Measurements from ENCODE around the gene SYCE3.
"Not testable (repeated sequence)": the region's sequence is repeated elsewhere in the genome, so short reads cannot be mapped to it uniquely, and the experiment has no call there.

The SYCE3 gene

DNA sequence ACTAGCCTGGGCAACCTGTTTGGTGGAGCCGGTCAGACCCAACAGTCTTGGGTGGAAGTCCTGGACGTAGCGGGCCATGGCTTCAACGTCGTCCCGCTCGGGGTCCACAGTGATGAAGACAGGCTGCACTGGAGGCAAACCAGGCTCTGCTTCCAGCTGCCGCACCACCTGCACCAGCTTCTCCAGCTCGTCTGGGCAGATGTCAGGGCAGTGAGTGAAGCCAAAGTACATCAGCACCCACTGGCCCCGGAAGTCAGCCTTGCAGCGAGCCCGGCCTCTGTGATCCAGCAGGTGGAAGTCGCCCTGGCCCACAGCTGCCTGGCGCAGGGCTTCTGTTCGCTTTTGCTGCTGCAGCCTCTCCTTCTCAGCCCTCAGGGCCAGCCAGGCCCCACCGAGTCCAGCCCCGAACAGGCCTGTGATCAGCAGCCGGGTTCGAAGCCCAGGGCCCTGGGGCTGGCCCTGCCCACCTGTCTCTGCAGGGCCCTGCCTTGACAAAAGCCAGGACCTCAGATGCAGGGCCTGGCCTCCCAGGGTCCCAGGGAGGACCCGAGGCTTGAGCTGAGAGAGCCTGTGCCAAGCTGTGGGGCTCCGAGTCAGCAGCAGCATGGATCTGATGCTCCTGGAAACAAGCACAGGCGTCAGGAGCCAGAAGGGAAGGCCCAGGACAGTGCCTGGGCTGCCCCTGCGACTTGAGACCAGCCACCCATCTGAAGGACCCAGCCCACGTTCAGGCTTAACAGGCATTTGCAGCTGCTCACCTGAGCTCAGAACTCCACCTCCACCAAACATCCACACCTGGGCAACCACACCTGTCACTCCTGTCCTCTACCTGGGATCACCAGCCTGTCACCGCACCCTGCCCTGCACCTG lies 38.7 kb downstream of the SYCE3 start:
- DNase-seq (ENCODE audit: low read depth in 2 of 2) = no peak
- H3K4me3 ChIP-seq (replicated peaks in 1 of 2; ENCODE audit: low read depth in 2 of 2, low read length in 2 of 2) = peak overlapping the region; percentile 75 to 82
- TF ChIP-seq, protein P1, sequence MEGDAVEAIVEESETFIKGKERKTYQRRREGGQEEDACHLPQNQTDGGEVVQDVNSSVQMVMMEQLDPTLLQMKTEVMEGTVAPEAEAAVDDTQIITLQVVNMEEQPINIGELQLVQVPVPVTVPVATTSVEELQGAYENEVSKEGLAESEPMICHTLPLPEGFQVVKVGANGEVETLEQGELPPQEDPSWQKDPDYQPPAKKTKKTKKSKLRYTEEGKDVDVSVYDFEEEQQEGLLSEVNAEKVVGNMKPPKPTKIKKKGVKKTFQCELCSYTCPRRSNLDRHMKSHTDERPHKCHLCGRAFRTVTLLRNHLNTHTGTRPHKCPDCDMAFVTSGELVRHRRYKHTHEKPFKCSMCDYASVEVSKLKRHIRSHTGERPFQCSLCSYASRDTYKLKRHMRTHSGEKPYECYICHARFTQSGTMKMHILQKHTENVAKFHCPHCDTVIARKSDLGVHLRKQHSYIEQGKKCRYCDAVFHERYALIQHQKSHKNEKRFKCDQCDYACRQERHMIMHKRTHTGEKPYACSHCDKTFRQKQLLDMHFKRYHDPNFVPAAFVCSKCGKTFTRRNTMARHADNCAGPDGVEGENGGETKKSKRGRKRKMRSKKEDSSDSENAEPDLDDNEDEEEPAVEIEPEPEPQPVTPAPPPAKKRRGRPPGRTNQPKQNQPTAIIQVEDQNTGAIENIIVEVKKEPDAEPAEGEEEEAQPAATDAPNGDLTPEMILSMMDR (IDR thresholded peaks at IDR 0.05; ENCODE audit: low read depth, low read length) = no peak

DNA sequence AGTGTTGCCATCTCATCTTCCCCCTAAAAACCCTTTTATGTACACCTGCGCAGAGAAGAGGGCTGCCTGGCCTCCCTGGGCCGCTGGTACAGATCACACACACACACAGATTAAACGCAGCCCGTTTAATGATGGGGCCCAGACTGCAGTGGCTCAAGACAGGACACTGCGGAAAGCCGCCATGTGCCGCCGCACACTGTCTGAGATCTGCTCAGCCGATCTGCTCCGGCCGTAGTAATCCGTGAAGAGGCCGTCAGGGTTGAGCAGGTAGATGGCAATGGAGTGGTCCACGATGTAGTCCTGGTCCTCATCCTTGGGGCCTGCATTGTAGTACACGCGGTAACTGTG lies 39.3 kb downstream of the SYCE3 start:
- TF ChIP-seq, protein P1 (IDR thresholded peaks at IDR 0.05; ENCODE audit: low read depth, low read length) = no peak
- no peak overlapping the region for H3K4me3 ChIP-seq (replicated peaks in 1 of 2; ENCODE audit: low read depth in 2 of 2, low read length in 2 of 2)
- DNase-seq (ENCODE audit: low read depth in 2 of 2) = no peak

DNA sequence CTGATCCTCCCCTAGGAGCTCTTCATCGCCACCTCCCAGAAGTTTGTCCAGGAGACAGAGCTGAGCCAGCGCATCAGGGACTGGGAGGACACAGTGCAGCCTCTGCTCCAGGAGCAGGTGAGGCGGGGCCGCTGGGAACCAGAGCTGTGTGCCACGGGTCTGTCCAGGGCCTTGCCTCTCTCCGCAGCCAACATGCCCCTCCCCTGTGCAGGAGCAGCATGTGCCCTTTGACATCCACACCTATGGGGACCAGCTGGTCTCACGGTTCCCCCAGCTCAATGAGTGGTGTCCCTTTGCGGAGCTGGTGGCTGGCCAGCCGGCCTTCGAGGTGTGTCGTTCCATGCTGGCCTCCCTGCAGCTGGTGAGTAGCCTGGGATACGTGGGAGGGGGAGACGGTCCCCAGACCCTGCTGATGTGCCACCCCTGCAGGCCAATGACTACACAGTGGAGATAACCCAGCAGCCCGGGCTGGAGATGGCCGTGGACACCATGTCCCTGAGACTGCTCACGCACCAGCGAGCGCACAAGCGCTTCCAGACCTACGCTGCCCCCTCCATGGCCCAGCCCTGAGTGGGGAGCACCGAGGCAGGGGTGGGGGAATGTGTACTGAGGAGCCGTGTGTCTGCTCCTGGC lies 39.8 kb downstream of the SYCE3 start:
- DNase-seq (ENCODE audit: low read depth in 2 of 2) = no peak
- no peak overlapping the region for H3K4me3 ChIP-seq (replicated peaks in 1 of 2; ENCODE audit: low read depth in 2 of 2, low read length in 2 of 2)
- TF ChIP-seq, protein P1 (IDR thresholded peaks at IDR 0.05; ENCODE audit: low read depth, low read length) = no peak

DNA sequence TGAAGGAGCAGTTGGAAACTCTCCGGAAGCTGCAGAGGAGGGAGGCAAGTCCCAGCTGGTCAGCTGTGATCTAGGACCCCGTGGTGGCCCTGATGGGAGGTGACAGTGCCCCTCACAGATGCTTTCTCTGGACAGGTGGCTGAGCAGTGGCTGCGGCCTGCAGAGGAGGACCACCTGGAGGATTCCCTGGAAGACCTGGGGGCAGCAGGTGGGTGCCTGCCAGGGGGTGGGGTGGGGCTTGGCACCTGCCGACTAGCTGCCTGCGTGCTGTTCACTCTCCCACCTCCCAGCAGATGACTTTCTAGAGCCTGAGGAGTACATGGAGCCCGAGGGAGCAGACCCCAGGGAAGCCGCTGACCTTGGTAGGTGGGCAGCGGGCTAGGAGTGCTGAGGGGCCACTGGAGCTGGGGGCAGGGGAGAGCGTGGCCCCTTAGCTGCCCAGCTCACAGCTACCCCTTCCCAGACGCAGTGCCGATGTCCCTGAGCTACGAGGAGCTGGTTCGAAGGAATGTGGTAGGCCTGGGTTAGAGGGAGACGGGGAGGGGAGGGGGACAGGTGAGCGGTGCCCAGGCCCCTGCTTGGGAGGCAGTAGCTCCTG lies 40.4 kb downstream of the SYCE3 start:
- DNase-seq (ENCODE audit: low read depth in 2 of 2) = no peak
- TF ChIP-seq, protein P1 (IDR thresholded peaks at IDR 0.05; ENCODE audit: low read depth, low read length) = no peak
- no peak overlapping the region for H3K4me3 ChIP-seq (replicated peaks in 1 of 2; ENCODE audit: low read depth in 2 of 2, low read length in 2 of 2)

DNA sequence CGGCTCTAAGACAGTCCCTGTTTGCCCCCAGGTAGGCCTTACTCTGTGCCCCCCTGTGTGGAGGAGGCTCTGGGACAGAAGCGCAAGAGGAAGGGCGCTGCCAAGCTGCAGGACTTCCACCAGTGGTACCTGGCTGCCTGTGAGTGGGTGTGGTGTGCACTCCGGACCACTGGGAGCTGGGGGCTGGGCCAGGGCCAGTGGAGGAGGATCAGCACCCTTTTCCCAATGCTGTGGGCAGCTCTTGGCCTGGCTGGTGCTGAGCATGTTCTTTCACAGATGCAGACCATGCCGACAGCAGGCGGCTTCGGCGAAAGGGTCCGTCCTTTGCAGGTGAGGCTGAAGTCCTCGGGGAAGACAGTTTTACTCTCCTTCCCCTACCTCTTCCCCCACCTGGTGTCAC lies 41.0 kb downstream of the SYCE3 start:
- no peak overlapping the region for H3K4me3 ChIP-seq (replicated peaks in 1 of 2; ENCODE audit: low read depth in 2 of 2, low read length in 2 of 2)
- TF ChIP-seq, protein P1 (IDR thresholded peaks at IDR 0.05; ENCODE audit: low read depth, low read length) = no peak
- no peak for DNase-seq (ENCODE audit: low read depth in 2 of 2)

DNA sequence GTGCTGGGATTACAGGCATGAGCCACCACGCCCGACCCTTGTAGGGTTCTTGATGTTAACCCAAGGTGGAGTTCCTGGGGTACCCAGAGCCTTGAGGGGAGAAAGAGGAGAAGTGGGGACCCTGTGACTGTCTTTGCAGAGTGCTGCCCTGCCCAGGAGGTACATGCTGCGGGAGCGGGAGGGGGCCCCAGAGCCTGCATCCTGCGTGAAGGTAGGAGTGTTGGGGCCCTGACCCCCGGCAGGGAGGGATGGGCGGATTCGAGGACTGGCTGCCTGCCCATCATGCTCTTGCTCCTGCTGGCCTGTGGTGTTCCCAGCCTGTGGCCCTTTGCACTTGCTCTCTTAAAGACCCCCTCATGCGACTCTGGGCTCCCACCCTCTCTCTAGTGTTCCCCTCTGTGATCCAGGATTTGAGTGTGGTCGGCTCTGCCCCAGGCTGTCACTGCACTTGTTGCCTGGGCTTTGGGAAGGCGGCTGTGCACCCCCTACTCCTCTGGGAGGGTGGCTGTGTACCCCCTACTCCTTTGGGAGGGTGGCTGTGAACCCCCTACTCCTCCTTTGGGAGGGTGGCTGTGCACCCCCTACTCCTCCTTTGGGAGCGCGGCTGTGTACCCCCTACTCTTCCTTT lies 41.8 kb downstream of the SYCE3 start:
- H3K4me3 ChIP-seq (replicated peaks in 1 of 2; ENCODE audit: low read depth in 2 of 2, low read length in 2 of 2) = no peak overlapping the region
- TF ChIP-seq, protein P1 (IDR thresholded peaks at IDR 0.05; ENCODE audit: low read depth, low read length) = no peak
- no peak for DNase-seq (ENCODE audit: low read depth in 2 of 2)

DNA sequence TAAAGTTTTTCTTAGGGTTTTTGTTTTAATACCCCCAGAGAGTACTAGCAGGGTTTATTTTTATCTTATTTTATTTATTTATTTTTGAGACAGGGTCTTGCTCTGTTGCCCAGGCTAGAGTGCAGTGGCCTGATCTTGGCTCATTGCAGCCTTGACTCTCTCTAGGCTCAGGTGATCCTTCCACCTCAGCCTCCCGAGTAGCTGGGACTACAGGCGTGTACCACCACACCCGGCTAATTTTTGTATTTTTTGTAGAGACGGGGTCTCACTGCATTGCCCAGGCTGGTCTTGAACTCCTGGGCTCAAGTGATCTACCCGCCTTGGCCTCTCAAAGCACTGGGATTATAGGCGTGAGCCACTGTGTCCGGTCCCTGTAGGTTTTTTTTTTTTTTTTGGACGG lies 42.5 kb downstream of the SYCE3 start:
- not testable (repeated sequence) for H3K4me3 ChIP-seq (replicated peaks in 1 of 2; ENCODE audit: low read depth in 2 of 2, low read length in 2 of 2); DNase-seq (ENCODE audit: low read depth in 2 of 2)

Measured in cardiac fibroblast (primary cell).